ENCODE data around the gene SLF2. TPM values are rescaled to one million over a fixed set of nuclear protein-coding genes. Genes with fewer than 3 reads are reported as not detected.

The SLF2 gene
- total and polyA plus RNA-seq, 2 of the 13 experiments (the other 11 are each of a cell fraction or from before 2014, with no cell fraction given): 12.2 to 48.1 TPM

GRCh38 chr10:100912013-100912604 lies 654 bp upstream of the SLF2 start (continued):
- no peak for TF ChIP-seq BRCA1 (CRISPR knock-in tag; IDR thresholded peaks at IDR 0.05)
- TF ChIP-seq CREB1 (IDR thresholded peaks at IDR 0.05): no peak
- no peak for TF ChIP-seq CREB1 (CRISPR knock-in tag; IDR thresholded peaks at IDR 0.05)
- TF ChIP-seq HMG20A (CRISPR knock-in tag; IDR thresholded peaks at IDR 0.05; ENCODE audit: borderline replicate concordance): no peak
- TF ChIP-seq SAFB2 (CRISPR knock-in tag; IDR thresholded peaks at IDR 0.05; ENCODE audit: borderline replicate concordance, low read depth): no peak
- TF ChIP-seq GRHL1 (CRISPR knock-in tag; conservative IDR thresholded peaks at IDR 0.05): no peak
- no peak for TF ChIP-seq KLF12 (CRISPR knock-in tag; IDR thresholded peaks at IDR 0.05; ENCODE audit: borderline replicate concordance)
- no peak for TF ChIP-seq GZF1 (CRISPR knock-in tag; IDR thresholded peaks at IDR 0.05)
- no peak for TF ChIP-seq ELF3 (CRISPR knock-in tag; IDR thresholded peaks at IDR 0.05)
- no peak for TF ChIP-seq ATRX (CRISPR knock-in tag; IDR thresholded peaks at IDR 0.05; ENCODE audit: borderline replicate concordance)
- TF ChIP-seq ARID4A (CRISPR knock-in tag; IDR thresholded peaks at IDR 0.05; ENCODE audit: borderline replicate concordance): no peak
- no peak for TF ChIP-seq SP1 (IDR thresholded peaks at IDR 0.05)
- no peak for TF ChIP-seq SP1 (CRISPR knock-in tag; IDR thresholded peaks at IDR 0.05)
- no peak for TF ChIP-seq JUND (CRISPR knock-in tag; IDR thresholded peaks at IDR 0.05)
- TF ChIP-seq CENPT (CRISPR knock-in tag; IDR thresholded peaks at IDR 0.05; ENCODE audit: low read depth): no peak
- TF ChIP-seq TGIF2 (CRISPR knock-in tag; IDR thresholded peaks at IDR 0.05): no peak
- no peak for TF ChIP-seq ZNF354B (CRISPR knock-in tag; IDR thresholded peaks at IDR 0.05)
- TF ChIP-seq PRMT3 (CRISPR knock-in tag; IDR thresholded peaks at IDR 0.05; ENCODE audit: borderline replicate concordance, low read depth): no peak
- TF ChIP-seq ZNF530 (CRISPR knock-in tag; IDR thresholded peaks at IDR 0.05; ENCODE audit: low read depth): 0 out of 2 replicates have a peak, but pooled peaks have one; percentile 37
- TF ChIP-seq KDM6A (CRISPR knock-in tag; IDR thresholded peaks at IDR 0.05; ENCODE audit: low read depth): no peak
- TF ChIP-seq ATF7 (IDR thresholded peaks at IDR 0.05): no peak
- TF ChIP-seq ATF7 (CRISPR knock-in tag; IDR thresholded peaks at IDR 0.05): no peak
- no peak for TF ChIP-seq ZNF121 (CRISPR knock-in tag; IDR thresholded peaks at IDR 0.05)
- TF ChIP-seq SNAI1 (CRISPR knock-in tag; IDR thresholded peaks at IDR 0.05; ENCODE audit: borderline replicate concordance): 0 out of 2 replicates have a peak, but pooled peaks have one; percentile 26
- TF ChIP-seq DRAP1 (CRISPR knock-in tag; IDR thresholded peaks at IDR 0.05): no peak
- no peak for TF ChIP-seq ZNF547 (CRISPR knock-in tag; IDR thresholded peaks at IDR 0.05)
- no peak for TF ChIP-seq MTF1 (CRISPR knock-in tag; IDR thresholded peaks at IDR 0.05)
- TF ChIP-seq CHD4 (IDR thresholded peaks at IDR 0.05; ENCODE audit: borderline replicate concordance, low read length): peak; percentile 87
- no peak for TF ChIP-seq ZNF224 (CRISPR knock-in tag; IDR thresholded peaks at IDR 0.05)

Measured in HepG2 (cell line).